HG03280 (cell line): ENCODE data around the gene TECPR2.

ENCODE experiments used
- ATAC-seq: cut with Tn5 transposase; IDR thresholded peaks from one replicate; pipeline ENCODE4 v1.9.1; 2021; ENCODE audit warnings: mild to moderate bottlenecking, moderate library complexity; ENCODE audit not compliant: unreplicated experiment

The TECPR2 gene

GRCh38 chr14:102493585-102493984 is 130.8 kb downstream of the TECPR2 start:
- no peak for ATAC-seq

GRCh38 chr14:102495491-102496330 is 133.0 kb downstream of the TECPR2 start:
- ATAC-seq = no peak

GRCh38 chr14:102496331-102496691 is 133.6 kb downstream of the TECPR2 start:
- no peak for ATAC-seq

GRCh38 chr14:102496958-102497744 is 134.4 kb downstream of the TECPR2 start:
- ATAC-seq = no peak

GRCh38 chr14:102497998-102498677 is 135.4 kb downstream of the TECPR2 start:
- ATAC-seq = no peak

GRCh38 chr14:102498678-102499265 is 136.0 kb downstream of the TECPR2 start:
- no peak for ATAC-seq

GRCh38 chr14:102499401-102500157 is 136.8 kb downstream of the TECPR2 start:
- no peak for ATAC-seq

GRCh38 chr14:102500158-102500662 is 137.5 kb downstream of the TECPR2 start:
- ATAC-seq = no peak

- no peak for ATAC-seq
Observed at GRCh38 chr14:102500713-102501112, 138.0 kb downstream of the TECPR2 start.

- ATAC-seq = no peak
Observed at GRCh38 chr14:102501751-102502315, 139.1 kb downstream of the TECPR2 start.

- no peak for ATAC-seq
Observed at GRCh38 chr14:102502571-102502970, 139.8 kb downstream of the TECPR2 start.

GRCh38 chr14:102503641-102504327 is 141.0 kb downstream of the TECPR2 start:
- ATAC-seq = no peak

GRCh38 chr14:102504328-102504999 is 141.7 kb downstream of the TECPR2 start:
- ATAC-seq = no peak

- ATAC-seq = no peak
Observed at GRCh38 chr14:102505000-102505619, 142.4 kb downstream of the TECPR2 start.

GRCh38 chr14:102505775-102506625 is 143.3 kb downstream of the TECPR2 start:
- no peak for ATAC-seq

GRCh38 chr14:102506626-102506925 is 143.8 kb downstream of the TECPR2 start:
- no peak for ATAC-seq

- no peak for ATAC-seq
Observed at GRCh38 chr14:102507081-102507856, 144.5 kb downstream of the TECPR2 start.
